ENCODE measurements around the gene REV3L.

Gene REV3L

GRCh38 chr6:111252726-111253125 is 230.3 kb downstream of the REV3L start:
- no peak for DNase-seq

DNA sequence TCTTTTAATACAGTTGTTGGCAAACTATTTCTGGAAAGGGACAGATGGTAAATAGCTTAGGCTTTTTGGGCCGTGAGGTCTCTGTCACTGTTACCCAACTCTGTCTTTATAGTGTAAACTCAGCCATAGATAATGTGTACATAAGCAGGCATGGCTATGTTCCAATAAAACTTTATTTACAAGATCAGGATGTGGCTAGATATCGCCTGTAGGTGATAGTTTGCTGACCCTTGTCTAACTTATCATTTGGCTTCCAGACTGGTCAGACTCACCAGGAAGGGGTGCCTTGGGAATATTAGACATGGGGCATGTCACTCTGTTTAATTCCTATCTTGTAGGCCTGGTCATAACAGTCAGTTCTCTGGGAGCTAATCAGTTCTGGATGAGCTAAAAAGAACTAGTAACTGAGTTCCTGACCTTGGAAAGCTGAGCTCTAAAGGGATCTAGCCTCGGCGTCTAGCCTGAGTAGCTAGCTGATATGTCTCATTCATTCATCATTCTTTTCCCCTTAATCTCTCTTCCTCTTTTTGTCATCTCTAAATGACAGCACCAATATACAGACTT is 232.1 kb downstream of the REV3L start:
- DNase-seq: no peak

Measured in GDM1 (cell line).